Erythroblast (primary cell): ENCODE results near the gene DDIT3.
"Not testable (repeated sequence)": the region's sequence is repeated elsewhere in the genome, so short reads cannot be mapped to it uniquely, and the experiment has no call there.

Source experiments
- GATA1 ChIP-seq: IDR thresholded peaks from 2 replicates; pipeline ENCODE4 v1.6.1; 2011; ENCODE audit warnings: low read depth, mild to moderate bottlenecking, control low read depth, low read length, moderate library complexity
- POLR2A ChIP-seq: IDR thresholded peaks from 2 replicates; pipeline ENCODE4 v1.6.1; 2011; ENCODE audit warnings: mild to moderate bottlenecking, low read length

DNA sequence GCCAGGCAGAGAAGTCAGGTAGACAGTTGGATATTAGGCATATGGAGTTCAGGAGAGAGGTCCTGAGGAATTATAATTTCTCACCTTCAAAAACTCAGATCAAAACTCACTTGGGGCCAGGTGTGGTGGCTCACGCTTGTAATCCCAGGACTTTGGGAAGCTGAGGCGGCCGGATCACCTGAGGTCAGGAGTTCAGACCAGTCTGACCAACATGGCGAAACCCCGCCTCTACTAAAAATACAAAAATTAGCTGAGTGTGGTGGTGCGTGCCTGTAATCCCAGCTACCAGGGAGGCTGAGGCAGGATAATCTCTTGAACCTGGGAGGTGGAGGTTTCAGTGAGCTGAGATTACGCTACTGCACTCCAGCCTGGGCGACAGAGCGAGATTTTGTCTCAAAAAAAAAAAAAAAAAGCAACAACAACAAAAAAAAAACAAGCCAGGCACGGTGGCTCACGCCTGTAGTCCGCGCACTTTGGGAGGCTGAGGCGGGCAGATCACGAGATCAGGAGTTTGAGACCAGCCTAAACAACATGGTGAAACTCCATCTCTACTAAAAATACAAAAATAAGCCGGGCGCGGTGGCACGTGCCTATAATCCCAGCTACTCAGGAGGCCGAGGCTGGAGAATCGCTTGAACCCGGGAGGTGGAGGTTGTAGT lies 17.9 kb downstream of the DDIT3 start:
- TF ChIP-seq POLR2A, GATA1: not testable (repeated sequence)
